ENCODE results near the gene CBFA2T2. TPM values are rescaled to one million over a fixed set of nuclear protein-coding genes. Genes with fewer than 3 reads are reported as not detected.
"Not testable (repeated sequence)": the region's sequence is repeated elsewhere in the genome, so short reads cannot be mapped to it uniquely, and the experiment has no call there.

The CBFA2T2 gene
- polyA plus RNA-seq, 3 donors, result 4.1 to 5.8 (median 4.3) TPM

DNA sequence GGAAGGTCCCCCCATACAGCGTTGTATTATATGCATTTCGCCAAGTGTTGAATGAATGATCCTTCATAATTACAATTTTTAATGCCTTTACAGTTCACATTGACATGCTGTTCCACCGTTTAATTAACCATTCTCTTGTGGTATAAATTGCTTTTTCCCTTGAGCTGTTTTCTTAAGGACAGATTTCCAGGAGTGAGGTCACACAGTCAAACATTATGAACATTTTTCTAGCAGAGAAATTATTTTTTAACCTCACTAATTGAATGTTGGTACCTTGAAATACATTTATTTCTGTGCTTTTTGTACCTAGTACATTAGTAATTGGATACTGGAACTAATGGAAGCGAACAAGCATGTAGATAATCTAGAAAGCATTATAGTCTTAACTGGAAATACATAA is 95.5 kb downstream of the CBFA2T2 start:
- WGBS, 3 donors, result 88 to 93% (median 90%) methylated on average over 4 of the region's 4 CpGs
- H3K27ac ChIP-seq (ENCODE audit: low read depth, low read length), result no peak overlapping the region

DNA sequence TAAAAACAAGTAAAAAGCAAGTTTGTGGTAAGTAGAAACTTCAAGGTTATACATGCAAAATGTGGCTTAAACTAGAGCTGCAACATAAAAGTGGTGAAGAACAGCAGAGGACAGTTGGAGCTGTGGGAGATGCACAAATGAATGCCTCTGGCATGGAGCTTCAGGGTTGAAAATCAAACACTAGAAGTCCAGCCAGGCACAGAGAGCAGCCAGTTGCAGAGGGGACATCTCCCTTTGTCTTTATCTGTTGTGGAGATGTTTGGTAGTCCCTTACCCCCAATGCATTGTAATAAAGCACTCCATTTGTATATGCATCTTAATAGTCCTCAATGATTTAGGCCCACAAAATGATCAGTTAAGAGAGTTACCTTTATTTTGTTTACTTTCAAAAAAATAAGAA is 99.2 kb downstream of the CBFA2T2 start:
- H3K27ac ChIP-seq (ENCODE audit: low read depth, low read length), result no peak overlapping the region

DNA sequence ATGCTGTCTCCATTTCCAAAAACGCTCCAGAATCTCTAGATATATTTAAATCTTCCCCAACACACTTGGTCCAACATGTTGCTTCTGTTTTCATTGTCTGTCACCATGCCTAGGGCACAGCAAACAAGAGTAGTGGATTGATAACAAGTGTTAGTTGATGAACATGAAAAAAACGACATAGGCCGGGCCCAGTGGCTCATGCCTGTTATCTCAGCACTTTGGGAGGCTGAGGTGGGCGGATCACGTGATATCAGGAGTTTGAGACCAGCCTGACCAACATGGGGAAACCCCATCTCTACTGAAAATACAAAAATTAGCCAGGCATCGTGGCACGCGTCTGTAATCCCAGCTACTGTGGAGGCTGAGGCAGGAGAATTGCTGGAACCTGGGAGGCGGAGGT is 102.0 kb downstream of the CBFA2T2 start:
- WGBS, 3 donors, result 81 to 93% (median 90%) methylated on average over 9 of the region's 9 CpGs

DNA sequence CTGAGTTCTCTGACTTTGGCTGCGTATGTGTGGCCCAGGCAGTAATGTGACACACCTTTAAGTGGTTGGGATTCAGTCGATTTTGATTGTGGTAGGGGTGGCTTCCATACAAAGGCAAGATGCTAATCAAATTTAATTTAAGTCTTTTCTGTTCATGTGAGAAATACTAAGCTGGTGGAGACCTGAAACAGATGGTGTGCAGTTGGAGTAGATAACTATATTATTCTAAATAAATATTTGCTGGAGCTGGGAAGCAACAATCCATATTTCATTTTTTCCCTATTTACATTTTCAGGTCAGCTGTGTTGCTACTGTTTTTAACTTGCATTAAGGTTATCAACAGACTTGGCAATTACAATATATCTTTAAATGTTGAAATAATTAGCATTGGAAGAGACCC is 104.8 kb downstream of the CBFA2T2 start:
- H3K27ac ChIP-seq (ENCODE audit: low read depth, low read length), result no peak overlapping the region
- 41 to 91% (median 88%) methylated on average over 2 of the region's 2 CpGs for WGBS, 3 donors

More for the DNA sequence above, 102.0 kb downstream of the CBFA2T2 start:
- H3K27ac ChIP-seq (ENCODE audit: low read depth, low read length), result not testable (repeated sequence)

DNA sequence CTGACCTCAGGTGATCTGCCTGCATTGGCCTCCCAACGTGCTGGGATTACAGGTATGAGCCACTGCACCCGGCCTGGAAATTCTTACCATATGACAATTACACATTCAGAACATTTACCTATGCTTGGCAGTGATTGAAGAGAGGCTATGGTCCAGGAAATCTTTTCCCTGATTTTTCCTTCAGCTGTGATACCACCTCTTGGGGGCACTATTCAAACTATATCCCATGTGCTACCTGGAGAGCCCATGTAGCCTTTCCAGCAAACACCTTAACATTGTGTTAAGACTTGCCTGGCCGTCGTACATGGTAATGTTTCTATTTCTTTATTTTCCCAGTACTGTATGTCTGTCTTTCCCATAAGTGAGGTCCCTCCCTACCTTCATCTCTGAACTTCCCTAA is 110.5 kb downstream of the CBFA2T2 start:
- WGBS, 3 donors, result 89 to 97% (median 94%) methylated on average over 4 of the region's 4 CpGs
- H3K27ac ChIP-seq (ENCODE audit: low read depth, low read length), result no peak overlapping the region

DNA sequence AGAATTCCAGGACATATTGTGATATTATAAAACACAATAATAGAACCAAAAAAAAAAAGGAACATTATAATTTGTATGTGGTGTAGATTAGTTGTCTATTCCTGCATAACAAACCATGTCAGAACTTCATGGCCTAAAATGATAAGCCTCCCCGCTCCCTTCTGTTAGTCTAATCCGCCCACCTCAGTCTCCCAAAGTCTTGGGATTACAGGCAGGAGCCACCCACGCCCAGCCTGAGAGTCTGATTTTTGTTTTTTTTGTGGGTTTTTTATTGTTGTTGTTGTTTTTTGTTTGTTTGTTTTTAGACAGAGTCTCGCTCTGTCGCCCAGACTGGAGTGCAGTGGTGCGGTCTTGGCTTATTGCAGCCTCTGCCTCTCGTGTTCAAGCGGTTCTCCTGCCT is 111.1 kb downstream of the CBFA2T2 start:
- WGBS, 3 donors, result 96 to 98% (median 97%) methylated on average over 8 of the region's 8 CpGs

DNA sequence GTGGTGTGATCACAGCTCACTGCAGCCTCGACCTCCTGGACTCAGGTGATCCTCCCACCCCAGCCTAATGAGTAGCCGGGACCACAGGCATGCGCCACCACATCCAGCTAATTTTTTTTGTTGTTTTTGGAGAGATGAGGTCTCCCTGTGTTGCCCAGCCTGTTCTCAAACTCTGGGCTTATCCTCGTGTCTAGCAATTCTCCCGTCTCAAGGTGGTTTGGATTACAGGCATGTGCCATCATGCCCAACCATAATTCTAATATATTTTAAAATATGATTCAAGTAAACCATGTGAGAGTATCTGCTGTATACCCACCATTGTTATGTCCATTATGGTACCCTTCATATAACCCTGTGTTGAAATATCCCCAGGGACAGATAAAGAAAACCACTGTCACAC is 112.0 kb downstream of the CBFA2T2 start:
- H3K27ac ChIP-seq (ENCODE audit: low read depth, low read length), result no peak overlapping the region
- WGBS, 3 donors, result 96 to 99% (median 97%) methylated on average over 5 of the region's 5 CpGs

More for the DNA sequence above, 111.1 kb downstream of the CBFA2T2 start:
- H3K27ac ChIP-seq (ENCODE audit: low read depth, low read length), result no peak overlapping the region

DNA sequence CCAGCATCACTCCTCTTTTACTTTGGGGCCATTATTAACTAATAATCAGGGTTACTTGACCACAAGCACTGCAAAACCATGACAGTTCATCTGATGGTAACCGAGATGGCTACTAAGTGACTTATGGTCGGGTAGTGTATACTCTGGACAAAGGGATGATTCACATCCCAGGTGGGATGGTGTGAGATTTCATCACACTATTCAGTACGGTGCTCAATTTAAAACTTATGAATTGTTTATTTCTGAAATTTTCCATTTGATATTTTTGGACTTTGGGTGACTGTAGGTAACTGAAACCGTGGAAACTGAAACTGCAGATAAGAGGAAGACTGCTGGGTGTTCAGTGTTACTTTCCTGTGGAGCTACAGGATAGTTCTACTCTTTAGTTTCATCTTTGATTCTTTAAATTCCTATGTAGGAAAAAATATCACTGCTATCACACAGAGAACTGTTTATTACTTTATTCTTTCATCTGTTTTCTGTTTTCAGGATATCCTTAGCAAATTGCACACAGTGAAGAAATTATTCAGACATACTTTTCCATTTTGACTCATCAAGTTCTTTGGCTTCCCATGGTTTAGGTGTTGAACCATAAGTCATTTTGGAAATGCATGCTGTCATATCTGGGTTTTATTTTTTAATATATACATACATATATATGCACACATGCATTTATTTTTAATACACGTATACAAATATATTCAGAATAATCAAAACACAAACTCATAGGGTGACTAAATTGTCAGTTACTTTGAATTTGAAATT is 113.1 kb downstream of the CBFA2T2 start:
- 64 to 81% (median 80%) methylated on average over 5 of the region's 5 CpGs for WGBS, 3 donors
- H3K27ac ChIP-seq (ENCODE audit: low read depth, low read length), result no peak overlapping the region

DNA sequence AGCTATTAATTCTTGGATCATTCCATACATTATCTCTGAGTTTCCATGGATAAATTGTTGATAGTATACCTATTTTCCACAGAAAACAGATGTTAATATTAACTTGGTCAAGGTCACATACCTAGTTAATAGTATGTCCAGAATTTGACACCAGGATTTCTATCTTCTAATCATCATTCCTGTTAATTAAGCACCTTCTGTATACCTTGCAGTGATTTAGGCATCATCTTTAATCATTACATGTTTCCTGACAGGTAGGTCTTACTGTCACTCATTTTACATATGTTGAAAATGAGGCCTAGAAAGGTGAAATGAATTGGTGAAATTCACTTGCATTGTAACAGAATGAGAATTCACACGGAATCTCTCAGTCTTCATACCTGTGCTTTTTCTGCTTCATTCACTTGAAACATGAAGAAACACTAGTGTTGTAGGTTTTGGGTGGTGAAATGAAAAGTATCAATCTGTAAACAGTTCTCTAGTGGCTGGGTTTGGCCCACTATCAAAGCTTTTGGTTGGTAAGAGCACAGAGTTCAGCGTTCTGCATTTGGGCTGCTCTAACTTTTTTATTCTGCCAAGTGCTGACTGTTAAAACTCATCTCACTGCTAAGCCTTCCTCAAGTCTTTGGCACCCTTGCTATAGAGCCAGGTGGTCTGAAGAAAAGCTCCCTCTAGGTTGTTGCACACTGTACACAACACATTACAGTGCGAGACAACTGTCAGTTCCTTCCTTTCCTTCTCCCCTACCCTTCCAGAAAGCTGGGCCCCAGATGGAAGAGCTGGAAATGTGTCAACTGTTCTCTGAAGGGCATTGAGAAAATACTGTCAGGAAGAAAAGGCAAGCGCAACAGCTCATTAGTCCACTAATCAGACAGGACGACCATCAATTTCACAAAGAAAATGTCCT is 114.4 kb downstream of the CBFA2T2 start:
- 63 to 77% (median 66%) methylated on average over 5 of the region's 5 CpGs for WGBS, 3 donors

DNA sequence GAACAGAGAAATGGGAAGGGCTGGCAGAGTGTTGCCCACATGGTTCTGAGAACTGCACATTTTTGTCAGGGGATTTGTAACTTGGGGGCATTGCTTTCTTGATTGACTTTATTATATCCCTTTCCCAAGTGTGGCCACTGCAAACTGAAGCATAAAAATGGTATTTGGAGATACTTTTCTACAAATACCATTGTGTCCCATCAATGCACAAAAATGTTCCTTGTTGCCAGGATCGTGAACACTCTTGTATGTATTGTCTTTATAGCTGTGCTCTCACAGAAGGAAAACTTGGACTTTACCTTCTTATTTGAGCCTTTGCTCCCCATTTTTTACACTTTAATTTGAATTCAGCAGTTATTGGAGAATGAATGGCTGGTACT is 115.1 kb downstream of the CBFA2T2 start:
- H3K27ac ChIP-seq (ENCODE audit: low read depth, low read length), result no peak overlapping the region
- WGBS, 3 donors, result 88 to 90% (median 89%) methylated on average over 1 of the region's 1 CpG

More for the DNA sequence above, 114.4 kb downstream of the CBFA2T2 start:
- H3K27ac ChIP-seq (ENCODE audit: low read depth, low read length), result no peak overlapping the region

DNA sequence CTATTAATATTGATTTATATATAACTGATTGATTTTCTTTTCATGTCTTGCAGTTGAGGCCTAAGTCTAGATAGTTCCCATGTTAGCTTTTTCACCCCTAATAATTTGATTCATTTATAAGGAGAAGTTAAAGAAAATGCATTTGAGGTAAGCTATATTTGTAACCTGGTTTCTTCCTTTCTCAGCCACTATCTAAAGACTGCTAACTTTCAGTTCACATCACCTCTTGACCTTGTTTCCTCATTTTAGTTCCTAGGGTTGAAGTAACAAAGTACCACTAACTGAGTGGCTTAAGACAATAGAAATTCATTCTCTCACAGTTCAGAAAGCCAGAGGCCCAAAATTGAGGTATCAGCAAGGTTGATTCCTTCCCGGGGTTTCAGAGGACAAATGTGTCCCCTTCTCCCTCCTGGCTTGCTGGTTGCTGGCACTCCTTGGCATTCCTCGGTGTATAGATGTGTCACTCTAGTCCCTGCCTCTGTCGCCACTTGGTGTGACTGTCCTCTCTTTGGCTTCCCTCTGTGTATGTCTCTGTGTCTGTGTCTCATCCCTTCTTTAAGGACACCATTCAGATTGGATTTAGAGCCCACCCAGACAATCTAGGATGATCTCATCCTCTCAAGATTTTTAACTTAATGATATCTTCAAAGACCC is 116.3 kb downstream of the CBFA2T2 start:
- 92 to 97% (median 96%) methylated on average over 3 of the region's 3 CpGs for WGBS, 3 donors
- no peak overlapping the region for H3K27ac ChIP-seq (ENCODE audit: low read depth, low read length)

DNA sequence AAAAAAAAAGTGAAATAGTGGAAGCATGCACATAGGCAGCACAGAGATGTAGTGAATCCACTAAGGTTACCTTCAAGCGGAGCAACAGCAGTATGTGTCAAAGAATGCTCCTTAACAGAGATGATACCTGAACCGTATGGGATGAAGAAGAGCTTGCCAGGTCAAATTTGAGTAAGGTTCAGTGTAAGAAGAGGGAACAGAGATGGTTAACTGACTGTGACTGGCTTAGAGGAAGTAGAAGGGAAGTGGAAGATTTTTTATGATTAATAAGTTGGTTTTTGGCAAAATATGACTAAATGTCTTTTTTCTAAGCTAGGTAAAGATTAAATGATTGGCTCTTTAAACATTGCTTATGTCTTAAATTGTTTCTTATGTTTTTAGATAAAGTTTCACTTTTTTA is 119.6 kb downstream of the CBFA2T2 start:
- 94 to 100% (median 96%) methylated on average over 2 of the region's 2 CpGs for WGBS, 3 donors
- no peak overlapping the region for H3K27ac ChIP-seq (ENCODE audit: low read depth, low read length)

DNA sequence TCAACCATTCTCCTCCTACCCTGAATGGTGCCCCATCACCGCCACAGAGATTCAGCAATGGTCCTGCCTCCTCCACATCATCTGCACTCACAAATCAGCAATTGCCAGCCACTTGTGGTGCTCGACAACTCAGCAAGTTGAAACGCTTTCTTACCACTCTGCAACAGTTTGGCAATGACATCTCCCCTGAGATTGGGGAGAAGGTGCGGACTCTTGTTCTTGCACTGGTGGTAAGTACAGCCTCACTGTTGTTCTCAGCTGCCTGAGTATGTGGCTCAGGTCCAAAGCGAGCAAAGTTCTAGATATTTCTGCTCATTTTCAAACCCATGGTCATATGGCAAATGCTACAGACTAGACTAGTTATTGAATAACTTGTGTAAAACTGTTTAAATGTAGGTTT is 121.2 kb downstream of the CBFA2T2 start:
- no peak overlapping the region for H3K27ac ChIP-seq (ENCODE audit: low read depth, low read length)
- 84 to 94% (median 94%) methylated on average over 5 of the region's 5 CpGs for WGBS, 3 donors

DNA sequence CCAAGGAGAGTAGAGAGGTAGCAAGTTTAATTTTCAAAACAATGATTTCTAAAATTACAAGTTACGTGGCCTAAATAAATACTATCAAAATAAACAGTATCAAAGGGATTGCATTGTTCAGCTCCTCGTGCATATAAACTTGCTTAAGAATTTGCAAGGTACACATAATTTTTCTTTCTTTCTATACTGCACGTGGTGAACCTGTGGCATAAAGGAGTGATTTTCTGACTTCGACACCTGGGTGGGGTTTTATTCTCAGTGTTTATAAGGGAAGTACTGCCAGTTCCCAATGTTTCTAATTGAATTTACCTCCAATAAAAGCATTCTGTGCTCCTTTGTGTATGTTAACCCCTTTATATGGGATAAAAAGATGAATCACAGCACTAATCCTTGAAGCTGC is 122.1 kb downstream of the CBFA2T2 start:
- WGBS, 3 donors, result 66 to 79% (median 74%) methylated on average over 4 of the region's 4 CpGs
- H3K27ac ChIP-seq (ENCODE audit: low read depth, low read length), result no peak overlapping the region

DNA sequence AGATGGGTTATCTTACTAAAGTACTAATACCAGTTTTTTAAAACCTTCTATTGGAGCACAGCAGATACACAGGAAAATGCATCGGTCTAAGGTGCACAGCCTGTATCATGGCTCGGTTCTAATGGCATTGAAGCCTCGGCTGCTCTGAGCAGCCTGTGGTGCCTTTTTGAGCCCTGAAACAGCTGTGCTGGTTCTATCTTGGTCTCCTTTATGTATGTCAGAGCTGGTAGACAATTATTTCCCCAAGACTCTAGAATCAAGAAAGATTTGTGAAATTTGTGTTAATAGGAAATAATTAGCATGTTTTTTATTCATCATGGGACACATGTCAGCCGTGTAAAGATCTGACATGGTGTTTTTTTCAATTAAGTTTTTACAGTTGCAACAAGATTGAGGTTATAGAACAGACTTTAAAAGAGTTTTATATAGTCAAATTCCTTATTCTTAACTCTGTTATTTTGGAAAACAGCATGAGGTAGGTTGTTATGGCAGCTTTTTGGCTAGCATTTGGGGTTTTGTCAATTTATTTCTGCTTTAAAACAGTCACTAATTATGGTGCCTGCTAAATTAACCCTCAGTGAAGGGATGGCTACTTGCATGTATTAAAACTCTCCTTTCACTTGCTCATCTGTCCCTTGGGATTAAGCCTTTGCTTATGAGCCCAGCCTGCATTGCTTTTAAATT is 132.0 kb downstream of the CBFA2T2 start:
- no peak overlapping the region for H3K27ac ChIP-seq (ENCODE audit: low read depth, low read length)
- WGBS, 3 donors, result 89 to 95% (median 94%) methylated on average over 4 of the region's 4 CpGs

DNA sequence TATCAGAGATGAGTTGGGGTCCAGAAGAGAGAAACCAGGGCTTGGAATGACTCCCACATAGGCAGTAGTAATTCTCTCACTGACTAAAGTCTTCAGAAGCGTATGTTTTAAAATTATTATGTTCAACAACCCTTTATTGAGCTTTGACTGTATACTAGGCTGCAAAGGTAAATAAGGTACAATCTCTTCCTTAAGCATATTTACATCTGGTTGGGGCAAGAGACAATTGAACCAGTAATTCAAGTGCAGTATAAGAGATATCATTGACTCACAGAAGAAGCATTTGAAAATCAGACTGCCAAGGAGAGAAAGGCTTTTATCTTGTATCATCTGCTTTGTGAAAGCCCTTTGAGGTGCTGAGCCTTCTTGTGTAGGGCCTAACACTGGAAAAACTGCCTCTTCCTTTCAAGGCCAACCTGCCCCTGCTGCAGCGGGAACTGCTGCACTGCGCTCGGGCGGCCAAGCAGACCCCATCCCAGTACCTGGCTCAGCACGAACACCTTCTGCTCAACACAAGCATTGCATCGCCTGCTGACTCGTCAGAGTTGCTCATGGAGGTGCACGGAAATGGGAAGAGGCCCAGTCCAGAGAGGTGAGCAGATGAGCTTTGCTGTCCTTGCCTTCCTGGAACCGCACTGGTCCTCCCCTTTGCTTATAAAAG is 132.9 kb downstream of the CBFA2T2 start:
- 96 to 97% (median 97%) methylated on average over 10 of the region's 10 CpGs for WGBS, 3 donors
- no peak overlapping the region for H3K27ac ChIP-seq (ENCODE audit: low read depth, low read length)

DNA sequence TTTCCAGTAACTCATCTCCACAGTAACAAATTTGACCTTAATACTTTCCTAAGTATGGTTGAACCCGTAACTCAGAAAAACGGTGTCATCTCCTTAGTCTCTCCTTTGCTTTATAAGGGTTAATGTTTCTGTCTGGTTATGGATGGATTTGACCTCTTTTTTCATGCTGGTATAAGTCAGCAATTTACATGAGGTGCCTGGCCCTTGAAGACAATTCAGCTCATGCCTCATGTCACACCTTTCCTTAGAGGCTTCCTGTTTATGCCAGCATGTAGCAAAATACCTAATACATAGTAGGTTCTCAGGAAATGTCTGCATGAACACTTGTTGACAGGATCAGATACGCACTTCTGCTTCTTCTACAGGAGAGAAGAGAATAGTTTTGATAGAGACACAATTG is 134.5 kb downstream of the CBFA2T2 start:
- H3K27ac ChIP-seq (ENCODE audit: low read depth, low read length), result no peak overlapping the region
- 87 to 91% (median 90%) methylated on average over 3 of the region's 3 CpGs for WGBS, 3 donors

DNA sequence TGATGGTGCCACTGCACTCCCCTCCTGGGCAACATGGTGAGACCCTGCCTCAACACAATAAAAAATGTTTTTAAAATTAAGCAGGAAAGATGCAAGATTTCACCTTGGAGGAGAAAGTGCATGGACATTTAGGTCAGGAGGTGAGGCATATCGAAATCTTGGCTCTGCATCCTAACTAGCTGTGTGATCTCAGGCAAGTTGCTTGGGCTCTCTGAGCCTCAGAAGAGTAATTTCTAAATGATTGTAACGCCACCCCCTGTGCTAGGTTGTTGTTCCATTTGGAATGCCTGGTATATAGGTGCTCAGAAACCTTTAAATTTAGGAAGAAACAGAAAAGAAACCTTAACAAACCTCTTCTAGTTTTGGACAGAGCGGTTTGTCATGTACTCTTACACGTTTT is 136.3 kb downstream of the CBFA2T2 start:
- WGBS, 3 donors, result 93 to 96% (median 95%) methylated on average over 4 of the region's 4 CpGs
- H3K27ac ChIP-seq (ENCODE audit: low read depth, low read length), result no peak overlapping the region
